ENCODE measurements around the gene PKIG. TPM values are rescaled to one million over a fixed set of nuclear protein-coding genes. Genes with fewer than 3 reads are reported as not detected.
"Not testable (repeated sequence)": the region's sequence is repeated elsewhere in the genome, so short reads cannot be mapped to it uniquely, and the experiment has no call there.

The PKIG gene
- polyA plus RNA-seq, 4 donors, result 47.3 to 63.0 (median 59.3) TPM

DNA sequence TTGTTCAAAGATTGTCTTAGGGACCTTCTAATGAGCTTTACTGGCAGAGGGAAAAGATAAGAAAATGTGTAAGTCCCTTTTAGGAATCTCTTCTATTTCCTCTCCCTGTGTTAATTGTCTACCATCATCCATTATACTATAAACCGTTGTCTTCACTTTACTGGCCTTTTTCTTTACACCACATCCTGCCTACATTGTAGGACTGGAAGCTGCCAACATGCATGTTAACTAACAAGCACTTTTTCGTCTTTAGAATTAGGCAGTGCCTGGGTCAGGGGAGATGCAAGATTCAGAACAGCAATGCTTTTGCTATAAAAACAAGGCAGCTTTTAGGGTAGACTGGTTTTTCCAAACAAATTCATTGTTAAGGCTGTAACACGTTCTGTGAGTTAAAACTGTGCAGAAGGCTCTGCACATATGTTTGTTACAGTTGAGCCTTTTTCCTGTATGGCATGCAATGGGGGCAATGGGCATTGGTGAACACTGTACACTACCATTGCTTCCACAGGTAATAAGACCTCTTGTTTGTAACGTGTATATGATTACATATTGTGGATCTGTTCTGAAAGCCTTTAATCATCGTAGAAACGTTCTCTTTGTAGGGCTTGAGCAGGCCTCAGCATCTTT lies 10.9 kb upstream of the PKIG start:
- no peak for DNase-seq (ENCODE audit: low read depth in 4 of 4, low spot score in 3 of 4)

- no peak for DNase-seq (ENCODE audit: low read depth in 4 of 4, low spot score in 3 of 4)
Observed at GRCh38 chr20:44572551-44573500, 9.6 kb upstream of the PKIG start.

- DNase-seq (ENCODE audit: low read depth in 4 of 4, low spot score in 3 of 4), result no peak
Observed at GRCh38 chr20:44573501-44573869, 8.9 kb upstream of the PKIG start.

GRCh38 chr20:44574372-44574771 lies 8.0 kb upstream of the PKIG start:
- DNase-seq (ENCODE audit: low read depth in 4 of 4, low spot score in 3 of 4), result no peak

GRCh38 chr20:44576297-44576696 lies 6.1 kb upstream of the PKIG start:
- DNase-seq (ENCODE audit: low read depth in 4 of 4, low spot score in 3 of 4), result no peak

DNA sequence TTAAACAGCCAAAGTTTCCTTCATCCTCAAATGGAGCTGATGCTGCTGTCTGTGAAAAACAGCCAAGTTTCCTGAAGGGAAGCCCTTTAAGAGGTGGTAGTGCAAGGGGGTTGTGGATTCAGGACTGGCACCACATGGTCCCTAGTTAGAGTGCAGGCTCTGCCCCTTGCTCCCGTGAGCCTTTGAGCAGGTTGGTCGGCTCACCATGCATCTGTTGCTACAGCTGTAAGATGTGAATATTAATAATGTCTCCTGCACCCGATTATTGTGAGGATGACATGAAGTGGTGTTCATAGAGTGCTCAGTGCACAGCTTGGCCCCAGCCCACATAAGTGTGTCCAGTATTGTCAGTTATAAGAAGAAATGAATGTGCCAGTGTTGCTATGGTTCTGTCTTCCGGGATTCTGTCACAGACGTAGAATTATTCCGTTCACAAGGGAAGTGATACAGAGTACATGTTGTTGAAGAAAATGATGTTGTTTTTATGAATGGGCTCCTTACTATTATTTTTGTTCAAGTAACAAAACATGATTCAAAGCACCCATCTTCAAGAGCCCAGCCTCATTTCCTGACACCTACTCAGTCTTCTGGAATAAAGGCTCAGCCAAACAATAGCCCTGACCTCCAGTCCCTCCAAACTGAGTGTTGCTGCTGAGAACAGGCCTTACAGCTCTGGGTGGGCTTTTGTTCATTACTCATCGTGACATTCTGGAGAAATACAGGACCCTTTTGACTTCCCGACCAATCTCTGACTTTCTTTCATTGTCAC lies 2.9 kb upstream of the PKIG start:
- DNase-seq (ENCODE audit: low read depth in 4 of 4, low spot score in 3 of 4), result no peak

- DNase-seq (ENCODE audit: low read depth in 4 of 4, low spot score in 3 of 4), result no peak
Observed at GRCh38 chr20:44580581-44581268, 1.7 kb upstream of the PKIG start.

GRCh38 chr20:44581515-44581914 lies 864 bp upstream of the PKIG start:
- DNase-seq (ENCODE audit: low read depth in 4 of 4, low spot score in 3 of 4), result no peak

DNA sequence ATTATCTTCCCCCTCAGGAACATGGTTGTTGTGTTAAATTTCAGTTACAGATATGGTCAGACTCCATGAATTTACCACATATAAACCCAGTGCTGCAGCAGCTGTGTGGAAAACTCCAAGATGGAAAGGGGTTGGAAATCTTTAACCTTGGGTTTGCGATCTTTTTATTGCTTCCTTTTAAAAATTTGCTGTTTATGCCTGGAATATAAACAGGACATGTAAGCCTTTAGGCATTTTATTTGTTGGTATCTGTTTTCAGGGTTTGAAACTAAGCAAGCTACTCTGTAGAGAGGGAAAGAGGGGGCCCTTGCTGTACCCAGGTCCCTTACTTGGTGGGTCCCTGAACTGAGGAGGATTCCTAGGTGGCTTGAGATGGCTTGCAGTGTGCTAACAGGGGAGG lies 778 bp downstream of the PKIG start:
- DNase-seq (ENCODE audit: low read depth in 4 of 4, low spot score in 3 of 4), result no peak

GRCh38 chr20:44584162-44584561 lies 1.8 kb downstream of the PKIG start:
- DNase-seq (ENCODE audit: low read depth in 4 of 4, low spot score in 3 of 4), result no peak

DNA sequence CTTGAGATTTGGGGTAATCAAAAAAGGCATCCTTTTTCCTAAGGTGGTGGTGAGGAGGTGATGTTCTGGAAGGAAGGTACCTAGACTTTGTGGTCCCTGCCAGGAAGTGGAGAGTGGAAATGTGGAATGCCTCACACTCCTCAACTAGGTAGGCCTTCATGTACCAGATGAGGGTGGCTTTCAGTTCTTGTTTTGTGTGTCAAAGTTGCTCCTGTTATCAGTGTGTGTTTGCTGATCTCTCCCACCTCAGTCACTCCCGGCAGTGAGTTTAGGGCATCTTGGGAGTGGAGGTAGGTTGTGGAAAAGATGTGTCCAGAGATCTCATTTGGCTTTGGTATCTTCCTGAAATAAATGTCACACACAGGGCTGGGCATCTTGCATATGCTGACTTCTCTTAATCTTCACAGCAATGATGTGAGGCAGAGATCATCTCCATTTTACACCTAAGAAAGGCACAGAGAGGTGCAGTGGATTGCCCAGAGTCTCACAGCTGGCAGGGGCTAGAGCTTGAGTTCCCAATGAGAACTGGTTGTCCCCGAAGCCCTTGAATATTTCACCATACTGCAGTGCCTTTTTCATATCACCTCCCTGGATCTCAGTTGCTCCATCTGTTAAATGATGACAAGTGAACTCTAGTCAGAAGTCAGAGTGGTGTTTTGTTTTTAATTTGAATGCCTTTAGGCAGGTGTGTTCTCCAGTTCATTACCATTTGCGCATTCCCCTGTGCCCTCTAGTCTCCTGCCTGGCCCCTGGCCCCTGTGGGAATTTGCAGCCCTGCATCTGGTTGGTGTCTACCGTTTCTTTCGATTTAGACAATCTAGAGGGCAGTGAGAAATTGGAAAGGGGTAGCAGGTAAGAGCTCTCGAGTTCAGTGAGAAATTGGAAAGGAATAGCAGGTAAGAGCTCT lies 2.9 kb downstream of the PKIG start:
- DNase-seq (ENCODE audit: low read depth in 4 of 4, low spot score in 3 of 4), result no peak

DNA sequence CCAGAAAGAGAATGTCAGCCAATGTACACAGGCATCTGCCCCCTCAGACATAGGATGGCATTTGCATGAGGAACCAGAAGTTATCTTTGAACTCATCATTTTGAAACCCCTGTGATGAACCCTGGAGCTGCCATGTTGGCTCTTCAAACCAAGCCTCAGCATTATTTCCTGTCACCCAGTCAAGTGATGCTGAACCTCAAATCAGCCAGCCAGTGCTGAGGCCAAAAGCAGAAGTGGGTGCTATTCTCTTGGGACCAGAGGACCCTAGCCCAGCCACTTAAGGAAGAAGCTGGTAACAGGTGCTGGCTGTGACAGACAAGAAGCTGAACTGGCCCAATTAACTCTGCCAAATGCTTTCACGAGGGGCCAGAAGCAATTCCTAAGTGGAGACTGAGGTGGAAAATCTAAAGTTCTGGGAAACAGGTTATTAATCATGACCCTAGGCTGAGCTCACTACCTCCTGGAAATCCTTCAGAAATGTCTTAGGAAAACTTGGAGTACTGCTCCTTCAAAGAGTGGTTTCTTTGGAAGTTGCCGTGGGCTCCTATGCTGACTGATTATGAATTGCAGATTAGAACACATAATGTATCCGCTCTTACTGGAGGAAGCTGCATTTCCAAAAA lies 4.0 kb downstream of the PKIG start:
- DNase-seq (ENCODE audit: low read depth in 4 of 4, low spot score in 3 of 4), result no peak

GRCh38 chr20:44587035-44587980 lies 4.9 kb downstream of the PKIG start:
- no peak for DNase-seq (ENCODE audit: low read depth in 4 of 4, low spot score in 3 of 4)

GRCh38 chr20:44588321-44588720 lies 5.9 kb downstream of the PKIG start:
- DNase-seq (ENCODE audit: low read depth in 4 of 4, low spot score in 3 of 4), result not testable (repeated sequence)

DNA sequence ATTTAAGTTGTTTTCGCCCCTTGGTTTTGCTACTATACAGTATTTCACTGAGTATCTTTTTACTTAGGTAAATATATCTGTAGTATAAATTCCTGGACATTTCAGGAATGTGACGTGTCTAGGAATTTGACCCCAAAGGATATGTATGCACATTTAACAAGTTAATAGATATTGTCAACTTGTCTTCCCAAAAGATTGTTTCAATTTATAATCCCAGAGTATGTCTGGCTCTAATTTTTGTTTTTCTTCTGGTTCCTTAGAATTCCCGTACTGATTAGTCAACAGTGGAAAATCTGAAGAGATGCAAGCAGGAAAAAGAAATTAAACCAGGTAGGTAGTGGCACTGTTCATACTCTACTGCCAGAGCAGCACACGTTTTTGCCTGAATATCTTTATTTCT lies 7.2 kb downstream of the PKIG start:
- no peak for DNase-seq (ENCODE audit: low read depth in 4 of 4, low spot score in 3 of 4)

- DNase-seq (ENCODE audit: low read depth in 4 of 4, low spot score in 3 of 4), result no peak
Observed at GRCh38 chr20:44590980-44591778, 8.8 kb downstream of the PKIG start.

DNA sequence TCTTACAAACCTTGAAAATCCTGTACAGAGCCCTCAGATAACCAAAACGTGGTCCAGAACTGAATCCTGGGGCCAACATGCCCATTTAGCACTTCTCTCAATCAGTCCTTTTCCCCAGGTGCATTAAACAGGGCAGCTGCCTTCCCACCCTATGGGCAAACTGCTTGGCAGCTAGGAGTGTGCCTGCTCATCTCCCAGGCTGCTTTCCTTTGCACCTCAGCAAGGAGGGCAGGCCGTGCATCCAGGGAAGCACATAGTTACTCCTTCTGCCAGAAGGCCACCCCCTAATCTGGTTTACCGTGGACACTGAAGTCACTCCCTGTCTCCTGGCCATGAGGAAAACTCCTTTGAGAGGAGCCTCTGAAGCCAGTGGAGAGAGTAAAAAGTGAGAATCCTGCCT lies 10.0 kb downstream of the PKIG start:
- DNase-seq (ENCODE audit: low read depth in 4 of 4, low spot score in 3 of 4), result no peak

All from left renal pelvis (tissue), 4 donors.